ENCODE data around the gene ROBO1.

Gene ROBO1

DNA sequence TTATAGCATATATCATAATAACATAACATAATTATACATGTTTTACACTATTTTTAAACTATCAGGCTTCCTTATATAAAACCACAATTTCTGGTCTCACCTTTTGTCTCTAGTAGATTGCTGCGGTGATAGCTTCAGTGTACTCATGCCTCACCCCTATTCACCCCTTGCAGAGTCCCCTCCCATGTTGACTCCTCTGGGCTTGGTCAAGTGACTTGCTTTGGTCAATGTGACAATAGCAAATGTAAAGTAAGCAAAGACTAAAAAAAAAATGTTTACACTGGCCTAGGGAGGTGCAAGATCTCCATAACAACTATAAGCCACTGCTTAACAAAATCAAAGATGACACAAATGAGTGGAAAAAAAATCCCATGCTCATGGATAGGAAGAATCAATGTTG lies 537.5 kb downstream of the ROBO1 start:
- TF ChIP-seq CTCF (IDR thresholded peaks at IDR 0.05; ENCODE audit: low read depth, low read length, missing control alignments): no peak
- DNase-seq (ENCODE audit: low read depth): no peak
- H3K4me3 ChIP-seq (ENCODE audit: low read depth, low read length): no peak overlapping the region

- TF ChIP-seq CTCF (IDR thresholded peaks at IDR 0.05; ENCODE audit: low read depth, low read length, missing control alignments): no peak
- DNase-seq (ENCODE audit: low read depth): no peak
- H3K4me3 ChIP-seq (ENCODE audit: low read depth, low read length): no peak overlapping the region
Measured at GRCh38 chr3:79217096-79217495, 550.7 kb downstream of the ROBO1 start.

- no peak overlapping the region for H3K4me3 ChIP-seq (ENCODE audit: low read depth, low read length)
- DNase-seq (ENCODE audit: low read depth): no peak
- no peak for TF ChIP-seq CTCF (IDR thresholded peaks at IDR 0.05; ENCODE audit: low read depth, low read length, missing control alignments)
Measured at GRCh38 chr3:79215286-79215685, 552.5 kb downstream of the ROBO1 start.

GRCh38 chr3:79211586-79212359 lies 556.0 kb downstream of the ROBO1 start:
- no peak for DNase-seq (ENCODE audit: low read depth)
- H3K4me3 ChIP-seq (ENCODE audit: low read depth, low read length): no peak overlapping the region
- no peak for TF ChIP-seq CTCF (IDR thresholded peaks at IDR 0.05; ENCODE audit: low read depth, low read length, missing control alignments)

GRCh38 chr3:79204351-79204750 lies 563.4 kb downstream of the ROBO1 start:
- H3K4me3 ChIP-seq (ENCODE audit: low read depth, low read length): no peak overlapping the region
- no peak for DNase-seq (ENCODE audit: low read depth)
- TF ChIP-seq CTCF (IDR thresholded peaks at IDR 0.05; ENCODE audit: low read depth, low read length, missing control alignments): no peak

DNA sequence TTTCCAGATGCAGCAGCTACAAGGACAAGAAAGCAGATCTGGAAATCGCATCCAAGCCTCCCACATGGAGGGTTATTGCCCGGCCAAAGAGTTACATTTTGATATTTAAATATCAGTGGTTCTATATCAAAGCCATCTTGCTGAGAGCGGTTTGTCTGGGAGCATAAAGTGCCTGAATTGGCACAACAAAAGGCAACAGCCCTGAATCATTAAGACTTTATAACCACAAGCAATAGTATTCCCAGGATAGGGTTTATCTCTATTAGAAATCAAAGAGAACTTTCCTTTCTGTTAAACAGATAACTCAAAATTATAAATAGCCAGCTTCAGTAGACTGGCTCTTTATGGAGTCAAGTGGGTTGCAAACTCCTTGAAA lies 564.7 kb downstream of the ROBO1 start:
- no peak overlapping the region for H3K4me3 ChIP-seq (ENCODE audit: low read depth, low read length)
- DNase-seq (ENCODE audit: low read depth): no peak
- no peak for TF ChIP-seq CTCF (IDR thresholded peaks at IDR 0.05; ENCODE audit: low read depth, low read length, missing control alignments)
